Fibroblast of the aortic adventitia (primary cell): ENCODE measurements around the gene CUX1. TPM values are rescaled to one million over a fixed set of nuclear protein-coding genes. Genes with fewer than 3 reads are reported as not detected.
"Not testable (repeated sequence)": the region's sequence is repeated elsewhere in the genome, so short reads cannot be mapped to it uniquely, and the experiment has no call there.

Source experiments
- DNase-seq: peaks from one replicate; pipeline ENCODE4 v3.0.0-alpha.2; 2010; ENCODE audit warnings: low read depth
- H3K4me3 ChIP-seq: 2 replicates; pipeline ENCODE4 v1.5.1; 2011; ENCODE audit warnings: low read depth, mild to moderate bottlenecking, control low read depth, low read length, moderate library complexity
- CTCF ChIP-seq: IDR thresholded peaks from 2 replicates; pipeline ENCODE4 v1.5.1; 2011; ENCODE audit warnings: mild to moderate bottlenecking, low read length, control low read depth, inconsistent platforms; ENCODE audit not compliant: insufficient read depth
- total RNA-seq: library from RNA; depleted of rRNA; stranded (reverse); fragments of >200 nt; gene quantifications from 2 replicates; pipeline ENCODE4 v1.2.3, GENCODE V29; 2012; ENCODE audit warnings: low replicate concordance

The CUX1 gene
- total RNA-seq, 1 donor, result 44.2 TPM

GRCh38 chr7:102029616-102030015 is 212.2 kb downstream of the CUX1 start:
- DNase-seq, result no peak
- no peak for TF ChIP-seq CTCF

GRCh38 chr7:102030696-102031095 is 213.3 kb downstream of the CUX1 start:
- TF ChIP-seq CTCF, result no peak
- H3K4me3 ChIP-seq, result no peak overlapping the region
- DNase-seq, result no peak

More at GRCh38 chr7:102029616-102030015, 212.2 kb downstream of the CUX1 start:
- no peak overlapping the region for H3K4me3 ChIP-seq

- no peak for DNase-seq
- no peak overlapping the region for H3K4me3 ChIP-seq
- no peak for TF ChIP-seq CTCF
Measured at GRCh38 chr7:102036958-102037357, 219.5 kb downstream of the CUX1 start.

GRCh38 chr7:102039706-102040105 is 222.3 kb downstream of the CUX1 start:
- H3K4me3 ChIP-seq, result no peak overlapping the region
- TF ChIP-seq CTCF, result no peak
- no peak for DNase-seq

- no peak for DNase-seq
- no peak overlapping the region for H3K4me3 ChIP-seq
- no peak for TF ChIP-seq CTCF
Measured at GRCh38 chr7:102040569-102040968, 223.1 kb downstream of the CUX1 start.

- no peak for TF ChIP-seq CTCF
- no peak overlapping the region for H3K4me3 ChIP-seq
- DNase-seq, result peak; percentile 74
Measured at GRCh38 chr7:102042016-102042656, 224.7 kb downstream of the CUX1 start.

GRCh38 chr7:102042796-102043195 is 225.4 kb downstream of the CUX1 start:
- H3K4me3 ChIP-seq, DNase-seq: not testable (repeated sequence)
